Fibroblast of pulmonary artery (primary cell): Measurements from ENCODE around the gene CACNA2D4.

Experiments
- DNase-seq: peaks from one replicate; pipeline ENCODE4 v3.0.0-alpha.2; 2010; ENCODE audit warnings: low read depth
- H3K4me3 ChIP-seq: replicated peaks from 2 replicates; pipeline ENCODE4 v1.5.1; 2011; ENCODE audit warnings: low read depth, mild to moderate bottlenecking, control low read depth, low read length, moderate library complexity
- CTCF ChIP-seq: IDR thresholded peaks from 2 replicates; pipeline ENCODE4 v1.5.1; 2011; ENCODE audit warnings: mild to moderate bottlenecking, control low read depth, low read length, inconsistent platforms; ENCODE audit errors: missing control alignments

Gene CACNA2D4

GRCh38 chr12:1927751-1928351, 9.4 kb upstream of the CACNA2D4 start:
- TF ChIP-seq CTCF = no peak
- DNase-seq = peak; percentile 40
- no peak overlapping the region for H3K4me3 ChIP-seq

GRCh38 chr12:1927051-1927680, 8.7 kb upstream of the CACNA2D4 start:
- no peak for TF ChIP-seq CTCF
- no peak for DNase-seq
- no peak overlapping the region for H3K4me3 ChIP-seq

GRCh38 chr12:1926251-1926657, 7.8 kb upstream of the CACNA2D4 start:
- H3K4me3 ChIP-seq = no peak overlapping the region
- no peak for TF ChIP-seq CTCF
- DNase-seq = no peak

GRCh38 chr12:1925684-1926006, 7.2 kb upstream of the CACNA2D4 start:
- H3K4me3 ChIP-seq = no peak overlapping the region
- DNase-seq = no peak
- TF ChIP-seq CTCF = no peak

GRCh38 chr12:1924996-1925683, 6.7 kb upstream of the CACNA2D4 start:
- no peak overlapping the region for H3K4me3 ChIP-seq
- TF ChIP-seq CTCF = no peak
- DNase-seq = no peak

- no peak for TF ChIP-seq CTCF
- no peak for DNase-seq
- H3K4me3 ChIP-seq = no peak overlapping the region
These were observed 4.5 kb upstream of the CACNA2D4 start for GRCh38 chr12:1922985-1923384.
